Keratinocyte (primary cell): Measurements from ENCODE around the gene PLXNA1.

Source experiments
- EZH2 ChIP-seq: IDR thresholded peaks from one replicate; pipeline ENCODE4 v1.6.1; 2012; ENCODE audit warnings: inconsistent platforms, mild to moderate bottlenecking, low read length, moderate library complexity
- TF ChIP-seq, protein P1 (sequence below), 3 experiments: IDR thresholded peaks in 1 of 3; conservative IDR thresholded peaks in 1 of 3; optimal IDR thresholded peaks in 1 of 3; 2 replicates in 2 of 3; 3 replicates in 1 of 3; pipeline versions ENCODE3 to v1.5.1; 2011; ENCODE audit warnings: low read length in 3 of 3, mild to moderate bottlenecking in 3 of 3, moderate library complexity in 2 of 3, control low read depth in 1 of 3, inconsistent platforms in 1 of 3; ENCODE audit not compliant: insufficient read depth in 2 of 3; ENCODE audit errors: extremely low read depth in 1 of 3

DNA sequence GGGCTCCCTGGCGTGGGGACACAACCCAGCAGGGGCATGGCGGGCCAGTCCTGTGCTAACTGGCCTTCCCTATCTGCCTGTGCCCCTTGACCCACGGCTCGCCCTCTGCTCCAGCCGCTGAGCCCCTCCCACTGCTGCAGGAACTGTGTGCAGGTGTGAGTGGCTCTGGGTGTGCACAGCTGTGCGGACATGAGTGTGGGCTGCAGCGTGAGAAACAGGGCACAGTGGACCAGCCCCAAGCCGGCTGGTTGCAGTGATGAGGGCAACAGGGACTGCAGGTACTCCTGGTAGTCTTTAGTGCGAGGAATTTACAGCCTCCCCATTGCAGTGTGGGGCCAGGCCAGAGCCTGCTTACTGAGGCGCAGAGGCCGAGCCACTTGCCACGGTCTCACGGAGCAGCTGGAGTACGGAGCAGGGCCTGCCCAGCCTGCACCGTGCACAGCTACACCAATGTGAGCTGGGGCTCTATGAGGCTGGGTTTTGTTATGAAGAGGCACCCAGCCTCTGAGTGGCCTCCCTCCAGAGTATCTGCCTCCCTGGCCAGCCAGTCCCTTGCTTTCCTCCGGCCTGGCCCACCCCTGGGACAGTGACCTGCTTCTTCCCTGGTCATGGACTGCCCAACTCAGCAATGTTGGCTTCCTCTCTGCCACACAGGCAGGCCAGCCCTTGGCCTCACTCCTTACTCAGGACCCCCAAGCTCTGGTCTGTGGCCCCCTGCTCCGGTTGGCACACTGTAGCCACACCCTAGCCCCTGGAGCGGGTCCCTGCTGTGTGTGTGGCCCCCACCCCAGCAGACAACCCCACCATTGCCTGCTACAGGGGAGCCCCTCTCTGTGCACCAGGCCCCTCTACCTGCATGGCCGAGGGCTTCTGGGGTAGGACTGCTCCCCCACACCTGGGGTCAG, 47.8 kb downstream of the PLXNA1 start:
- TF ChIP-seq, protein P1, sequence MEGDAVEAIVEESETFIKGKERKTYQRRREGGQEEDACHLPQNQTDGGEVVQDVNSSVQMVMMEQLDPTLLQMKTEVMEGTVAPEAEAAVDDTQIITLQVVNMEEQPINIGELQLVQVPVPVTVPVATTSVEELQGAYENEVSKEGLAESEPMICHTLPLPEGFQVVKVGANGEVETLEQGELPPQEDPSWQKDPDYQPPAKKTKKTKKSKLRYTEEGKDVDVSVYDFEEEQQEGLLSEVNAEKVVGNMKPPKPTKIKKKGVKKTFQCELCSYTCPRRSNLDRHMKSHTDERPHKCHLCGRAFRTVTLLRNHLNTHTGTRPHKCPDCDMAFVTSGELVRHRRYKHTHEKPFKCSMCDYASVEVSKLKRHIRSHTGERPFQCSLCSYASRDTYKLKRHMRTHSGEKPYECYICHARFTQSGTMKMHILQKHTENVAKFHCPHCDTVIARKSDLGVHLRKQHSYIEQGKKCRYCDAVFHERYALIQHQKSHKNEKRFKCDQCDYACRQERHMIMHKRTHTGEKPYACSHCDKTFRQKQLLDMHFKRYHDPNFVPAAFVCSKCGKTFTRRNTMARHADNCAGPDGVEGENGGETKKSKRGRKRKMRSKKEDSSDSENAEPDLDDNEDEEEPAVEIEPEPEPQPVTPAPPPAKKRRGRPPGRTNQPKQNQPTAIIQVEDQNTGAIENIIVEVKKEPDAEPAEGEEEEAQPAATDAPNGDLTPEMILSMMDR (optimal IDR thresholded peaks at IDR 0.05 in 1 of 3, IDR thresholded peaks at IDR 0.05 in 1 of 3, conservative IDR thresholded peaks at IDR 0.05 in 1 of 3; ENCODE audit: extremely low read depth in 1 of 3, insufficient read depth in 2 of 3, low read length in 3 of 3) = no peak
- TF ChIP-seq EZH2 = no peak
